VCaP (cell line): ENCODE data around the gene NFATC1.

Experiments used
- H3K27ac ChIP-seq: fragments of 450-650 bp; 2 replicates; pipeline ENCODE4 v1.5.1; 2017
- CTCF ChIP-seq: fragments of 450-650 bp; conservative IDR thresholded peaks from 2 replicates; pipeline ENCODE4 v1.5.1; 2017; ENCODE audit warnings: mild to moderate bottlenecking, moderate library complexity

NFATC1 gene

GRCh38 chr18:79404567-79404910 is 8.8 kb downstream of the NFATC1 start:
- no peak for TF ChIP-seq CTCF
- H3K27ac ChIP-seq: peak overlapping the region; percentile 34; the same call in 1 of the 2 replicates

GRCh38 chr18:79405019-79405780 is 9.5 kb downstream of the NFATC1 start:
- H3K27ac ChIP-seq: 0 out of 2 replicates have a peak overlapping the region, but pooled peaks have one; percentile 34
- no peak for TF ChIP-seq CTCF

GRCh38 chr18:79405781-79406575 is 10.2 kb downstream of the NFATC1 start:
- TF ChIP-seq CTCF: no peak
- no peak overlapping the region for H3K27ac ChIP-seq

- no peak for TF ChIP-seq CTCF
- no peak overlapping the region for H3K27ac ChIP-seq
These were observed 11.0 kb downstream of the NFATC1 start for GRCh38 chr18:79406708-79407107.

- no peak overlapping the region for H3K27ac ChIP-seq
- no peak for TF ChIP-seq CTCF
These were observed 13.6 kb downstream of the NFATC1 start for GRCh38 chr18:79409313-79409712.

- H3K27ac ChIP-seq: no peak overlapping the region
- no peak for TF ChIP-seq CTCF
These were observed 14.5 kb downstream of the NFATC1 start for GRCh38 chr18:79410171-79410641.
